GM18511 (cell line): ENCODE measurements around the gene RYR1.
"Not testable (repeated sequence)": the region's sequence is repeated elsewhere in the genome, so short reads cannot be mapped to it uniquely, and the experiment has no call there.

Source experiments
- ATAC-seq: cut with Tn5 transposase; IDR thresholded peaks from one replicate; pipeline ENCODE4 v1.9.1; 2021; ENCODE audit warnings: mild to moderate bottlenecking, moderate library complexity; ENCODE audit not compliant: unreplicated experiment

RYR1 gene

DNA sequence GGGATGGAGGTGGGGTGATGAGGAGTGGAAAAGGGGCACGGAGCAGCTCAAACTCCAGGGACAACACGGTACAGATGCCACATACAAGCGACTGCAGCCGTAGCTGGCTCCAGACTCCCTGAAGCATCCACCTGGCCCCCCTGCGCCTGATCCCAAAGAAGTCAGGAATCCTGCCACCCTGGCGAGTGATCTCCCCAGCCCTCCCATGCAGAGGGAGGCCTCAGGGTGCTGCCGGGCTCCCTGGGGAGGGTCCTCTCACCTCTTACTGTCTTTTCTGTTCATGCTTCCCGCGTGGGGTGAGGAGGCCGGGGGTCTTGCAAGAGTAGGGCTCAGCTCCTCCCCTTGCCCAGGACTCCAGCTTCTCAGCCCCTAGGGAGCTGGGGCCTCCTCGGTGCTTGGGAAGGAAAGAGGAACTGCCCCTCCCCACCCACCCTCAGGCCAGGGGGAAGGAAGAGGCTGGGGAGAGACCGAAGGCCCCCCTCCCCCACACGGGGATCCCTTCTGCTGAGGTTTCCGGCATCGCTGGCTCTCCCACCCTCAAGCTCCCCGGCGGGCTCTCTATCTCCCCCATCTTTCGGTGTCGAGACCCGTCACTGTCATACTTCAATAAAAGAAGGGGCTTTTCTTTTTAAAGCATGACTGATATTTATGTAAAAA is 7.6 kb upstream of the RYR1 start, which contains the start of gene RASGRP4:
Gene RASGRP4, minus strand, starts transcription at position 410 of the 657 bp plus-strand sequence. Its CDS starts 128 bp downstream, at position 282.
- ATAC-seq: no peak

DNA sequence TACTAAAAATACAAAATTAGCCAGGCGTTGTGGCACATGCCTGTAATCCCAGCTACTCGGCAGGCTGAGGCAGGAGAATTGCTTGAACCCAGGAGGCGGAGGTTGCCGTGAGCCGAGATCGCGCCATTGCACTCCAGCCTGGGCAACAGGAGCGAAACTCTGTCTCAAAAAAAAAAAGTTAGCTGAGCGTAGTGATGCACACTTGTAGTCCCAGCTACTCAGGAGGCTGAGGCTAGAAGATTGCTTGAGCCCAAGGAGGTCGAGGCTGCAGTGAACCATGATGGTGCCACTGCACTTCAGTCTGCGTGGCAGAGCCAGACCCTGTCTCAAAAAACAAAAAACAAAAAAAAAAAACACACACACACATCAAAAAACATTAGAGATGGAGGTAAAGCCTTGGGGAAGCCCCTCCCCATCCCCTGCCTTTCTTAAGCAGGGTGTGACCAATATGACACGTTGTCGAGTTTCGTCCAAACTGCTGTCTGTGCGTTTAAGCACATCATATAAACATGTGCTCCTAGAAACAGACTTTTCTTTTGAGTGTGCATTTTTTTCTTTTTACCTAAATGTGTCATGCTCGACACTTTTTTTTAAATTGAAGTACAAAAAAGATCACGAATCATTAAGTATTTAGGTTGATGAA is 6.3 kb upstream of the RYR1 start:
- not testable (repeated sequence) for ATAC-seq

DNA sequence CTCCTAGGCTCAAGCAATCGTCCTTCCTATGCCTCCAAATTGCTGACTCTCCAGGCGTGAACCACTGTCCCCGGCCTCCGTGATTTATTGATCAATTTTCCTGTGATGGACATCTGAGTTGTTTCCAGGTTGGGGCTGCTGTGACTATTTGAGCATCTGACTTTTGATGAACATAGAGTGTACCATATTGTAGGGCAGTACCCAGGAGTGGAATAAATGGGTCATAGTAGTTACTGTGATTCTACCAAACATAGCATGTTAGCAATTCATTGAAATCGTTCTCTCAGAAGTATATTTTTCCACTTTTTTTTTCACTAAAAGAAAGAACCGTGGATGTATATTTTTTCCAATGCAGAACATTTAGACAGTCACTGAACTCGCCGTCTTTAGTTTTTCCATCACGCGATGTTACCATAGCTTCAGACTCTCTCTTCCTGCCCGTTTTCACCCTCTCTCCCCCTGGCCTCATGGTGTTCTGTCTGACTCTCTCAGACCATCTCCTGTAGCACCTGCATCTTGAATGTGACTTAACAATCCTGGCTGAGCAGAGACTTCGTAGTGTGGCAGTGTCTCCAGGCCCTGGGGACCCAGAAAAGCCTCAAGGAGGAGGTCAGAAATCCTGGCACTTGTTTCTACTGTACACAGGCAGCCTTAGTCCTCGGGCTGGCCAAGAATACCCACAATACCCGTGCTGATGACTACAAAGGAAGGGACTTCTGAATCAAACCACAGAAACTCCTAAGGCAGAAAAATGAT is 4.3 kb upstream of the RYR1 start:
- no peak for ATAC-seq

DNA sequence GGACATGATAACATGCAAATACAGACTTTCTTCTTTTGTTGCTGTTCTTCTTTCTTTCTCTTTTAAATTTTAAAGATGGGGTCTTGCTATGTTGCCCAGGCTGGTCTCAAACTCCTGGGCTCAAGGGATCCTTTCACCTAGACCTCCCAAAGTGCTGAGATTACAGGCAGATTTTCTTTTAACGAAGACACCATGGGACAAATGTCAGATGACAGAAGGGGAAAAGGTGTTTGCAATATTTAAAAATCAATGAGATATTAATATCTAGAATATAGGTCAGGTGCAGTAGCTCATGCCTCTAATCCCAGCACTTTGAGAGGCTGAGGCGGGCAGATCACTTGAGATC is 3.7 kb upstream of the RYR1 start:
- no peak for ATAC-seq

DNA sequence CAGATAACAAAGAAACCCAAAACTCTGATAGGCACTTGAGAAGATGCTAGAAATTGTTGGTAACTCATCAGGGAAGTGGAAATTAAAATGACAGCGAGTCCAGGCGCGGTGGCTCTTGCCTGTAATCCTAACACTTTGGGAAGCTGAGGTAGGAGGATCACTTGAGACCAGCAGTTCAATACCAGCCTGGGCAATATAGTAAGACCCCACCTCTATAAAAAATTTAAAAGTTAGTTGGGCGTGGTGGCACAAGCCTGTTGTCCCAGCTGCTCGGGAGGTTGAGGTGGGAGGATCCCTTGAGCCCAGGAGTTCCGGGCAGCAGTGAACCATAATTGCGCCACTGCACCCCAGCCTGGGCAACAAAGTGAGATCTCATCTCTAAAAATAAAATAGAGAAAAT is 2.6 kb upstream of the RYR1 start:
- no peak for ATAC-seq

DNA sequence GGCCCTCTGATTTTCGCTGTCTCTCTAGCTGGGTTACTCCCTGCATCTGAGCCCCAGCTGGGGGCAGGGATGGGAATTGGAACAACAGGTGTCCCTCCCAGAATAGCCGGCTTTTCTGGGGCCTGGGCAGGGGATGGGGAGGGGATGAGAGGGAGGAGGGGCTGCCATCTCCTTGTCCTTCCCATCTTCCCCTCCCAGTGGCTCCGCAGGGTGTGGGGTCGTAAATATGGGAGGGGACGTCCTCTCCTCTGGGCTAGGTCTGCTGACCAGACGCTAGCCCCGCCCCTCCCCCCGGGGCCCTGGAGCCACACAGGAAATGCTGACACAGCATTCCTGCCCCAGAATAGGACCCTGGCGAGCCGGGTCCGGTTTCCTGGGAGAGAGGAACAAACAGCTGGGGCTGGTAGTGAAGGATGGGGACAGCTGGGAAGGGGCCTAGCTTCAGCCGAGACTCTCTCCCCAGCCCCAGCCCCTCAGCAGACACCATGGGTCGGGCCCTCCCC is 1.1 kb downstream of the RYR1 start:
- ATAC-seq: no peak

DNA sequence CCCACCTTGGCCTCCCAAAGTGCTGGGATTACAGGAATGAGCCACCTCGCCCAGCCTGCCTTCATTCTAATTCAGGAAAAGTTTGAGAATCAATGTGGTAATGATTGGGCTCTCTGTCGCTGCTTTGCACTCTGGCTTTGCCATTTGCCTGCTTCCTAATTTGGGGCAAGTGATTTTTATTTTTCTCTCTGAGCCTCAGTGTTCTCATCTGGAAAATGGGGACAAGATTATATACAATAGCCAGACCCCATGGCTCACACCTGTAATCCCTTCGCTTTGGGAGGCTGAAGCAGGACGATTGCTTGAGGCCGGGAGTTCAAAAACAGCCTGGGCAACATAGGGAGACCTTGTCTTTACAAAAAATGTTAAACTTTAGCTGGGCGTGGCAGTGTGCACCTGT is 3.8 kb downstream of the RYR1 start:
- no peak for ATAC-seq

DNA sequence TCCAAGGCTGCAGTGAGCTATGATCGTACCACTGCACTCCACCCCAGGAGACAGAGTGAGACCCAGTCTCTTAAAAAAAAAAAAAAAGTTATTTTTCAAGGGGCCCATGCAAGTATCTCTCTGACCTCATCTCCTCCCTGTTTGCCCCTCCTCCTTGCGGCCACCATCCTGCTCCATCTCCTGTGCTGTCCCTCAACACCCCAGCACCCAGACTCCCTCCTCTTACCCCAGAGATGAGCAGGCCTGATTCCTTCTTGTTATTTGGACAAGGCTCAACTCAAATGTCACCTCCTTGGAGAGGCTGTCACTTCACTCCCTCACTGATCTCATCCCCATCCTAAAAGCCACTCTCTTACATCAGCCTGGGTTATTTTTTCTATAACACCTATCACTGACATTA is 4.4 kb downstream of the RYR1 start:
- no peak for ATAC-seq

DNA sequence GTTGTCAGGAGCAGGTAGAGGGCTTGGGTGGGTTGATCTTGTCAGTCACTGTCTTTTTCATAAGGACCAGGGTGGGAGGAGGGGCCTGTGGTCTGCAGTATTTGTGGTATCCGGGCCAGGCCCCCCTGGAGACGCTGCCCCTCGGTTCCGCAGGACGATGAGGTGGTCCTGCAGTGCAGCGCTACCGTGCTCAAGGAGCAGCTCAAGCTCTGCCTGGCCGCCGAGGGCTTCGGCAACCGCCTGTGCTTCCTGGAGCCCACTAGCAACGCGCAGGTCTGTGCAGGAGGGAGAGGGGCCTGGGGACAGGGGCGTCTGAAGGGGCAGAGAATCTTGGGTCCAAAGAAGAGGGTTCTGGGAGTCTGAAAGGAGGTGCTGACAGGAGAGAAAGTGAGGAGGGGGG is 7.1 kb downstream of the RYR1 start:
- ATAC-seq: no peak

DNA sequence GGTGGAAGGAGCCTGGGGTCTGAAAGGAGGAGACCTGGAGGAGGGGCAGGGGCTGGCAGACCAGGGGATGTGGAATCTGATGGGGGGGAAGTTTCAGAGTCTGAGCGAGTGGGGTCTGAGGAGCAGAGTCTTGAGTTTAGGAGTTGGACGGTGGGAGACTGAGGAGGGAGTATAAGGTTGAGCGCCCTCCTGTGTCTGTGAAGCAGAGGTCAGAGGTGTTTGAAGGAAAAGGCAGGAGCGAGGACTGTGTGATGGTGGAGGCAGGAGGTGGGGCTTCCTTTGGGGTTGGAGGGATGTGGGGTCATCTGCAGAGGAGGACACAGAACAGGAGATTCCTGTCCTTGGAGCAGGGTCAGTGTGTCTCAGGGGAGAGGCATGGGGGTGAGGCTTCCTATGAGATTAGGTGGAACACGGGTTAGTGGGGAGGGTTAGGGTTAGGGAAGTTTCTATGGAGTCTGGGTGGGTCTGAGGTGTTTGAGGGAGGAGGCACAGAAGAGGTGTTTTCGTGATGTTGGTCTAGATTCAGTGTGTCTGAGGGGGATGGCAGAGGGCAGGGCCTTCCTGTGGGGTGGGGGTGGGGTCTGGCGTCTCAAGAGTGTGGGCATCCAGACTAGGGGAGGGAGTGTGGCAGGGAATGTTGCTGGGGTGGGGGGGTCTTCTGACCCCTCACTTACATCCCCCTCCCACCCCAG is 8.3 kb downstream of the RYR1 start:
- ATAC-seq: no peak

DNA sequence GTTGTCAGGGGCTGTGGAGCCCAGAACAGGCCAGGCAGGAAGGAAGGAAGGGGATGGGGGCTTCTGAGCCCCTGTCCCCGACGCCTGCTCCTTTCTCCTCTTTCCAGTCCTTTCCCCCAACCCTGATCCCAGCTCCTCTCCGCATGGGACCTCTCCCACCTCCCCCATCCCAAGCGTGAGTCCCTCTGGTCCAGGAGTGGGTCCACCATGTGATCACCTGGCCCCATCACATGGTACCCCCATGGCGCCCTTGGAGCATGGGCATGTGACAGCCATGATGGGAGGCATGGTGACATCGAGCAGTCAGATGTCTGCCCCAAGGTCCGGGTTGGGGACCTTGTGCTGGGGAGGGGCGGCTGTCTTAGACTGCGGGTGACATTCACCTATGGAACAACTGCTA is 9.2 kb downstream of the RYR1 start:
- ATAC-seq: no peak

DNA sequence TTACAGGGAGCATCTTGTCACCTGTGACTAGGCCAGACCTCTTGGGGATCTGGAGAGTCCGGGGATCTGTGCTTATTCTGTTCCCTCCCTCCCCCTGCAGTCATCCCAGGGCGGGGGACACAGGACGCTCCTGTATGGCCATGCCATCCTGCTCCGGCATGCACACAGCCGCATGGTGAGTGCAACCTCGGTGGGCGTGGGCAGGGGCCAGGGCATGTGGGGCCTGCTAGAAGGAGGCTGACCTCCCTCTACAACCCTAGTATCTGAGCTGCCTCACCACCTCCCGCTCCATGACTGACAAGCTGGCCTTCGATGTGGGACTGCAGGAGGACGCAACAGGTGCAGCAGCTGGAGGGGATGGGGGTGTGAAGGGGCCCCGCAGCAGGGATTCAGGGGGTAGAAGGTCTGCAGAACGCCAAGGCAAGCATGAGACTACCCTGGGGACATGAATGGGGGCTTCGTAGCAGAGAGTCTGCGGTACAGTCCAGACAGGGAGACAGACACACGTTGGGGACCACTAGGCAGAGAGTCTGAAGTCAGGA is 10.0 kb downstream of the RYR1 start:
- ATAC-seq: no peak

DNA sequence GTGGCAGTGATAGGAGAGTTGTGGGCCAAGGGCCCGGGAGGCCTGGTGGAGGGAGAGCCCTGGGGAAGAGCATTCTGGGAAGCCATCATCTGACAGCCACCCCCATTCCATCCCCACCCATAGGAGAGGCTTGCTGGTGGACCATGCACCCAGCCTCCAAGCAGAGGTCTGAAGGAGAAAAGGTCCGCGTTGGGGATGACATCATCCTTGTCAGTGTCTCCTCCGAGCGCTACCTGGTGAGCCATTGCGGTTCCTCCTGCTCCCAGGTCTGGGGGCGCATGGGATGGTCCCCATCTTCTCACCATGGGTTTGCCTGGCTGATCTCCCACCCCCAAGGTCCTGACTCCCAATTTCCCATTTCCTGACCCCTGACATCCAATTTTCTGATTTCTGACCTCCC is 10.5 kb downstream of the RYR1 start:
- no peak for ATAC-seq

DNA sequence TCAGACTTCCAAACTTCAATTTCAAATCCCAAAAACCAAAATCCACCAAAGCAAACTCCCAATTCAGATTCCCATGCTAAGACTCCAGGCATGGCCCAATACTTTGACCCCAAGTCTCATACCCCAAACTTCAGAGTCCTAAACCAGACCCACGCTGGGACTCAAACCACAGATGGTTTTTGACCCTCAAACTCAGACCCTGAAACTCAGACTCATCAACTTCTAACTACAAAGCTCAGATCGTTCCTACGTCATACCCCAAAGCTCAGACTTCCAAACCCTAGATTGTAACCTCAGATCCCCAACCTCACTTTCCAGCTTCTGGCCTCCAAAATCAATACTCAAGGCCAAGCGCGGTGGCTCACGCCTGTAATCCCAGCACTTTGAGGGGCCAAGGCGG is 11.9 kb downstream of the RYR1 start:
- ATAC-seq: no peak

DNA sequence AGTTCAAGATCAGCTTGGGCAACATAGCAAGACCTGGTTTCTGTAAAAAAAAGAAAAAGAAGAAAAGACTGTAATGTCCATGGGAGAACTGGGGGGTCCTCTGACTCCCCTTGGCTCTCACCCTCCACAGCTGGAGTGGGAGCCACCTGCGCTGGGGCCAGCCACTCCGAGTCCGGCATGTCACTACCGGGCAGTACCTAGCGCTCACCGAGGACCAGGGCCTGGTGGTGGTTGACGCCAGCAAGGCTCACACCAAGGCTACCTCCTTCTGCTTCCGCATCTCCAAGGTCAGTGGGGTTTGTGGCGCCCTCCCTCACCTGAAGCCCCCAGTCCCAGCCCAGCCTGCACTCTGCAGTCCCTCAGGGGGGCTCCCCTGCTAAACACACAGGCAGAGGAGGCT is 14.7 kb downstream of the RYR1 start:
- ATAC-seq: no peak

DNA sequence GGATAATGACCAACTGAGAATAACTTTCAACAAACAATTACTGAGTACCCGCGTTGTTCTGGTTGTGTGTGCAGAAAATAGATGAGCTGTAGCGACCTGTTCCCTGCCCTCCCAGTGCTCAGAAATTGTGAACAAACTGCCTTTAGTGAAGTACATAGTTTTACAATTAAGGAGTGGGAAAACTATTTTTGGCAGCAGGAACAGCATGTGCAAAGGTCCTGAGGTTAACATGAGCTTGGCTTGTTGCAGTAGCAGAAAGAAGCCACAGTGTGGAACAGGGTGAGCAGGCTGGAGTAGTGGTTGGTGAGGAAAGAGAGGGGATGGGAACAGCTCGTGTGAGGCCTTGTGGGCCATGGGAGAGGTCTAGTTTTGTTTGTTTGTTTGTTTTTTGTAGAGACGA is 16.0 kb downstream of the RYR1 start:
- no peak for ATAC-seq

DNA sequence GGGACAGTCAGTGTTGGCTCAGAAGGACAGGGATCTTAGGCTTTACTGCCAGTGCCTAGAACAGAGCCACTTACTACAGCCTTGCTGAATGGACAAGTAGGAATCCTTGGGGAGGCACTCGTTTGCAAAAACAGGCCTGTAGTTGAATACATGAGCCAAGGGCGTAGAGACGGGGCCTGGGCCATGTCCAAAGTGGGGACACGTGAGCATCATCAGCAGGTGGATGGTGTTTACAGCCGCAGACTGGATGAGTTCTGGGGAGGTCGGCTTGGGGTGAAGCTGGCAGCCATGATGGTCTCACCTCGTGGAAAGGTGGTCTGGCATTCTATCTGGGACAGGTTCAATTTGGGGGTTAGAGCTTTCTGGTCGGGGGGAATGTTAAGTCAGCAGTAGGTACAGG is 17.5 kb downstream of the RYR1 start:
- ATAC-seq: no peak

DNA sequence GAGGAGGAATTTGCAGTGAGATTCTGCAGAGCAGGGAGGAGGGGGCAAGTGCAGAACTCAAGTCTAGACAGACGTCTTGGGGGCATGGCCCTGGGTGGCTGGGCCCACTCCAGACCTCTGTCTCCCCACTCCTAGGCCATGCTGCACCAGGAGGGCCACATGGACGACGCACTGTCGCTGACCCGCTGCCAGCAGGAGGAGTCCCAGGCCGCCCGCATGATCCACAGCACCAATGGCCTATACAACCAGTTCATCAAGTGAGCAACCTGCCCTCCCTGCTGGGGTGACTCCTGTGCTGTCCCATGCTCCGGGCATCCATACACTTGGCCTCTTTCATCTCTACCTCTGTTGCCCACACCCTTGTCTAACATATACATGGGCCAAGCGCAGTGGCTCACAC is 18.1 kb downstream of the RYR1 start:
- ATAC-seq: no peak

DNA sequence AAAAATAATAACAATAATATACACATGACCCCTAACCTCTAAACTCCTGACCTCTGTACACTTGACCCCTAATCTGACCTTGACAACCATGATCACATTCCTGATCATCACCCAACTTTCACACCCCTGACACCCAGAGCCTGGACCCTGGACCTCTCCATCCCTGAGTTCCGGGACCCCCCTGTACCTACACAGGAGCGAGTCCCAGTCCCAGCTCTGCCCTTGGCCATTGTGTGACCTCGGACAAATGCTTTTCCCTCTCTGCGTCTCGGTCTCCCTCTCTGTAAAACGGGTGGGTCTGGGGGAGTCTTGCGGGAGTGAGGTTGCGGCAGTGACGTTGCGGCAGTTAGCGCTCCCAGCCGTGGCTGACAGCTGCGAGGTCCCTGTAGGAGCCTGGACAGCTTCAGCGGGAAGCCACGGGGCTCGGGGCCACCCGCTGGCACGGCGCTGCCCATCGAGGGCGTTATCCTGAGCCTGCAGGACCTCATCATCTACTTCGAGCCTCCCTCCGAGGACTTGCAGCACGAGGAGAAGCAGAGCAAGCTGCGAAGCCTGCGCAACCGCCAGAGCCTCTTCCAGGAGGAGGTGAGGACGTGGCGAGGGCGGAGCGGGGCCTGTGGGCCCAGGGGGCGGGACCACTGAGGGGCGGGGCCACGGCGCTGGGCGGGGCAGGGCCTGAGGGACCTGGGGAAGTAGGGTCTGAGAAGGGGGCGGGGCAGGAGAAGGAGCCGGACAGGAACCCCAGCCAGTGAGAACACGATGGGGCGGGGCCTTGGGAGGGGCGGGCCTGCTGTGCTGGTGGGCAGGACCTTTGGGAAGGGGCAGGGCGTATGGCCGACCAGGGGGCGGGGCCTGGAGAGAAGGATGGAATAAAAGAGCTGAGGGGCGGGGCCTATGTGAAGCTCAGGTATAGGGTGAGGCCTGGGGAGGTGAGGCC is 19.2 kb downstream of the RYR1 start:
- no peak for ATAC-seq

DNA sequence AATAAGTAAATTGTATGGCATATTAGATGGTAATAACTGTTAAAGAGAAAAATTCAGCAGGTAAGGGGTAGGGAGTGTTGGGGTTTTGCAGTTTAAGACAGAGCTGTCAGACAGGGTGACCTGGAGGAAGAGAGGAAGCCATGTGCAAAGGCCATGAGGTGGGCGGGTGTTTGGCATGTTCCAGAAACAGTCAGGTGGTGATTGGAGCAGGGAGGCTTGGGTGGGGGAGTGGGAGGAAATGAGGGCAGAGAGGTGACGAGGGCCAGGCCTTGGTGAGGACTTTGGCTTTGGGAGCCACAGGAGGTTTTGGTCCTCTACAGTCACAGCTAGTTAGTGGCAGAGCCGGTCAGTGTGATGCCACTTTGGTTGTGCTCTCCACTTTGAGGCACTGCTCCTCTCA is 20.1 kb downstream of the RYR1 start:
- no peak for ATAC-seq
